Neural cell (in vitro differentiated cells): Measurements from ENCODE around the gene BIRC7.

Source experiments
- CTCF ChIP-seq: fragments of 450-650 bp; IDR thresholded peaks from 2 replicates; pipeline ENCODE4 v1.5.1; 2014; ENCODE audit warnings: antibody characterized with exemption, mild to moderate bottlenecking, moderate library complexity; ENCODE audit not compliant: poor library complexity, severe bottlenecking
- EP300 ChIP-seq: fragments of 450-650 bp; conservative IDR thresholded peaks from 2 replicates; pipeline ENCODE4 v1.6.1; 2014; ENCODE audit warnings: antibody characterized with exemption, mild to moderate bottlenecking, moderate library complexity; ENCODE audit not compliant: poor library complexity, severe bottlenecking
- EZH2 ChIP-seq: fragments of 200-600, 300-800 bp; shearing (Covaris generic), sonication (generic); IDR thresholded peaks from 2 replicates; pipeline ENCODE4 v1.6.1; 2014; ENCODE audit warnings: antibody characterized with exemption, low read length, borderline replicate concordance, mild to moderate bottlenecking; ENCODE audit not compliant: insufficient read depth, poor library complexity, severe bottlenecking
- MXI1 ChIP-seq: fragments of 450-650 bp; conservative IDR thresholded peaks from 2 replicates; pipeline ENCODE4 v1.6.1; 2014; ENCODE audit warnings: antibody characterized with exemption, mild to moderate bottlenecking; ENCODE audit not compliant: poor library complexity, severe bottlenecking
- POLR2AphosphoS5 ChIP-seq: IDR thresholded peaks from 2 replicates; pipeline ENCODE4 v1.6.1; 2012
- RAD21 ChIP-seq: fragments of 450-650 bp; conservative IDR thresholded peaks from 2 replicates; pipeline ENCODE4 v1.6.1; 2014; ENCODE audit warnings: antibody characterized with exemption, mild to moderate bottlenecking, moderate library complexity
- SMC3 ChIP-seq: fragments of 450-650 bp; conservative IDR thresholded peaks from 2 replicates; pipeline ENCODE4 v1.6.1; 2014; ENCODE audit warnings: antibody characterized with exemption, mild to moderate bottlenecking, moderate library complexity; ENCODE audit not compliant: poor library complexity
- TAF1 ChIP-seq: IDR thresholded peaks from 2 replicates; pipeline ENCODE4 v1.6.1; 2012; ENCODE audit warnings: low read depth
- TF ChIP-seq, protein P1 (sequence below): IDR thresholded peaks from 2 replicates; pipeline ENCODE4 v1.6.1; 2012; ENCODE audit warnings: borderline replicate concordance

- TF ChIP-seq EZH2, result no peak
- TF ChIP-seq CTCF, result no peak
- TF ChIP-seq, protein P1, sequence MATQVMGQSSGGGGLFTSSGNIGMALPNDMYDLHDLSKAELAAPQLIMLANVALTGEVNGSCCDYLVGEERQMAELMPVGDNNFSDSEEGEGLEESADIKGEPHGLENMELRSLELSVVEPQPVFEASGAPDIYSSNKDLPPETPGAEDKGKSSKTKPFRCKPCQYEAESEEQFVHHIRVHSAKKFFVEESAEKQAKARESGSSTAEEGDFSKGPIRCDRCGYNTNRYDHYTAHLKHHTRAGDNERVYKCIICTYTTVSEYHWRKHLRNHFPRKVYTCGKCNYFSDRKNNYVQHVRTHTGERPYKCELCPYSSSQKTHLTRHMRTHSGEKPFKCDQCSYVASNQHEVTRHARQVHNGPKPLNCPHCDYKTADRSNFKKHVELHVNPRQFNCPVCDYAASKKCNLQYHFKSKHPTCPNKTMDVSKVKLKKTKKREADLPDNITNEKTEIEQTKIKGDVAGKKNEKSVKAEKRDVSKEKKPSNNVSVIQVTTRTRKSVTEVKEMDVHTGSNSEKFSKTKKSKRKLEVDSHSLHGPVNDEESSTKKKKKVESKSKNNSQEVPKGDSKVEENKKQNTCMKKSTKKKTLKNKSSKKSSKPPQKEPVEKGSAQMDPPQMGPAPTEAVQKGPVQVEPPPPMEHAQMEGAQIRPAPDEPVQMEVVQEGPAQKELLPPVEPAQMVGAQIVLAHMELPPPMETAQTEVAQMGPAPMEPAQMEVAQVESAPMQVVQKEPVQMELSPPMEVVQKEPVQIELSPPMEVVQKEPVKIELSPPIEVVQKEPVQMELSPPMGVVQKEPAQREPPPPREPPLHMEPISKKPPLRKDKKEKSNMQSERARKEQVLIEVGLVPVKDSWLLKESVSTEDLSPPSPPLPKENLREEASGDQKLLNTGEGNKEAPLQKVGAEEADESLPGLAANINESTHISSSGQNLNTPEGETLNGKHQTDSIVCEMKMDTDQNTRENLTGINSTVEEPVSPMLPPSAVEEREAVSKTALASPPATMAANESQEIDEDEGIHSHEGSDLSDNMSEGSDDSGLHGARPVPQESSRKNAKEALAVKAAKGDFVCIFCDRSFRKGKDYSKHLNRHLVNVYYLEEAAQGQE, result no peak
- no peak for TF ChIP-seq MXI1
- no peak for TF ChIP-seq RAD21
- no peak for TF ChIP-seq TAF1
- no peak for TF ChIP-seq POLR2AphosphoS5
- no peak for TF ChIP-seq EP300
- no peak for TF ChIP-seq SMC3
Observed at GRCh38 chr20:63224412-63225081, 11.2 kb upstream of the BIRC7 start.
